OCI-LY3 (cell line): Measurements from ENCODE around the gene OR1M1.

ENCODE experiments used
- H2AFZ ChIP-seq: fragments of 200-600, 300-600 bp; shearing (Covaris generic); 2 replicates; pipeline ENCODE4 v1.6.0; 2014; ENCODE audit warnings: antibody characterized with exemption, low read depth, low read length
- H3K27ac ChIP-seq: fragments of 200-600, 300-600 bp; sonication (generic); 2 replicates; pipeline ENCODE4 v1.5.1; 2014; ENCODE audit warnings: mild to moderate bottlenecking, low read length, moderate library complexity, mixed read lengths
- H3K27me3 ChIP-seq: fragments of 200-600, 300-600 bp; sonication (generic); 2 replicates; pipeline ENCODE4 v1.6.1; 2014; ENCODE audit warnings: low read depth, low read length, mixed read lengths
- H3K36me3 ChIP-seq: fragments of 200-600, 300-600 bp; sonication (generic); replicated peaks from 2 replicates; pipeline ENCODE3; 2014; ENCODE audit warnings: low read depth, low read length, mixed read lengths
- H3K4me1 ChIP-seq: fragments of 300-600, 200-600 bp; sonication (generic); 2 replicates; pipeline ENCODE4 v1.6.1; 2014; ENCODE audit warnings: low read length, mixed read lengths
- H3K4me2 ChIP-seq: fragments of 200-600, 300-600 bp; sonication (generic); 2 replicates; pipeline ENCODE4 v1.6.1; 2014; ENCODE audit warnings: low read length, mixed read lengths
- H3K4me3 ChIP-seq: fragments of 300-600, 200-600 bp; sonication (generic); 2 replicates; pipeline ENCODE4 v1.5.1; 2014; ENCODE audit warnings: antibody characterized with exemption, mild to moderate bottlenecking, low read length, moderate library complexity
- H3K79me2 ChIP-seq: fragments of 300-600, 200-600 bp; shearing (Covaris generic); 2 replicates; pipeline ENCODE4 v1.6.1; 2014; ENCODE audit warnings: mild to moderate bottlenecking, low read length, mixed read lengths
- H3K9ac ChIP-seq: fragments of 300-600, 200-600 bp; shearing (Covaris generic); 2 replicates; pipeline ENCODE4 v1.6.0; 2014; ENCODE audit warnings: mild to moderate bottlenecking, low read length, moderate library complexity
- H3K9me3 ChIP-seq: fragments of 200-600, 300-600 bp; shearing (Covaris generic); 2 replicates; pipeline ENCODE4 v1.6.1; 2014; ENCODE audit warnings: low read length, mixed read lengths; ENCODE audit not compliant: insufficient read depth
- H4K20me1 ChIP-seq: fragments of 200-600, 300-600 bp; sonication (generic); 2 replicates; pipeline ENCODE4 v1.6.1; 2016; ENCODE audit warnings: low read length, mixed read lengths; ENCODE audit not compliant: insufficient read depth
- EZH2phosphoT487 ChIP-seq: fragments of 200-600 bp; shearing (Covaris generic); IDR thresholded peaks from 2 replicates; pipeline ENCODE4 v1.6.1; 2018; ENCODE audit warnings: antibody characterized with exemption, mixed run types, low read depth
- TF ChIP-seq, protein P1 (sequence below): fragments of 200-600, 300-600 bp; sonication (generic); IDR thresholded peaks from 2 replicates; pipeline ENCODE4 v1.5.1; 2014; ENCODE audit warnings: antibody characterized with exemption, low read length, low read depth

Gene OR1M1

DNA sequence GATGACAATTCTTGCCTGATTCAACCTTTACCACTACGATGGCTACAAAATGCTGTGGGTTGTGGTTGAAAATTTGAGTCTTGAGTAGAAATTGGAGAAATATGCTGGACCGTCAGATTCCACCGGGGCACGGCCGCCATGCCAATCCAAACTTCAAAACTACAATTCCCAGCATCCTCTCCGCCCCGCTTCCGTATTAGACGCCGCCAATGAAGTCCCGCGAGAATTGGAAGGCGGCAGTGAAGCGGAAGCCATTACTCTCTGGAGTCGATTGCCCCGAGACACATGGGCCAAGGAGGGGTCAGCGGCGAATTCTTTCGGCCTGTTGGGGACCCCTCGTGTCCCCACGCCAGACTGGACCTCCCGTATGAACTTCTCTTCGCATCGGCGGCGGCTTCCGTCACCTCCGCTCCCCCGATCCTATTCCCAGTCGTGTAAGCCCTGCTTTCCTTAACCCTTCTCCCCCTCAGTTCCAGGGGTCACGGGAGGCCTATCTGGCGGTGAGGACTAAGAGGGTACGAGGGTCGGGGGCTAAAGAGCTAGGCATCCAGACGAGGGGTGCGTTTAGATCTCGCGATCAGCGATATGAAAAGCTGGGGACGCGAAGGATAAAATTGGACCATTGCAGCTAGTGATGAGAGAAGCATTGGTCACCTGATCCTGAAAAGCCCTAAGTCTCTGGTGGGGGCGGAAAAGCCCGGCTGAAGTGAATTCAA, 53.5 kb downstream of the OR1M1 start, which contains the start of gene ZNF317:
ZNF317 (plus strand) TSS at position 239 of the 716 bp plus-strand sequence. CDS start 15,620 bp downstream, outside the sequence.
- H2AFZ ChIP-seq, result peak within 1 kb of the TSS; percentile 100
- TF ChIP-seq, protein P1, sequence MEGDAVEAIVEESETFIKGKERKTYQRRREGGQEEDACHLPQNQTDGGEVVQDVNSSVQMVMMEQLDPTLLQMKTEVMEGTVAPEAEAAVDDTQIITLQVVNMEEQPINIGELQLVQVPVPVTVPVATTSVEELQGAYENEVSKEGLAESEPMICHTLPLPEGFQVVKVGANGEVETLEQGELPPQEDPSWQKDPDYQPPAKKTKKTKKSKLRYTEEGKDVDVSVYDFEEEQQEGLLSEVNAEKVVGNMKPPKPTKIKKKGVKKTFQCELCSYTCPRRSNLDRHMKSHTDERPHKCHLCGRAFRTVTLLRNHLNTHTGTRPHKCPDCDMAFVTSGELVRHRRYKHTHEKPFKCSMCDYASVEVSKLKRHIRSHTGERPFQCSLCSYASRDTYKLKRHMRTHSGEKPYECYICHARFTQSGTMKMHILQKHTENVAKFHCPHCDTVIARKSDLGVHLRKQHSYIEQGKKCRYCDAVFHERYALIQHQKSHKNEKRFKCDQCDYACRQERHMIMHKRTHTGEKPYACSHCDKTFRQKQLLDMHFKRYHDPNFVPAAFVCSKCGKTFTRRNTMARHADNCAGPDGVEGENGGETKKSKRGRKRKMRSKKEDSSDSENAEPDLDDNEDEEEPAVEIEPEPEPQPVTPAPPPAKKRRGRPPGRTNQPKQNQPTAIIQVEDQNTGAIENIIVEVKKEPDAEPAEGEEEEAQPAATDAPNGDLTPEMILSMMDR, result no peak
- TF ChIP-seq EZH2phosphoT487, result no peak
- peaks cover 24% of the 10 kb centered on the region for H3K9me3 ChIP-seq
- H3K27ac ChIP-seq, result peak within 1 kb of the TSS; percentile 61
- H4K20me1 ChIP-seq, result peaks cover 13% of the 10 kb centered on the region
- peak within 1 kb of the TSS; percentile 86 for H3K4me2 ChIP-seq
- no peaks in the 10 kb centered on the region for H3K27me3 ChIP-seq
- peak within 1 kb of the TSS; percentile 94 for H3K4me3 ChIP-seq
- peaks cover 5% of the 10 kb centered on the region for H3K4me1 ChIP-seq
- peaks cover 40% of the 10 kb centered on the region for H3K36me3 ChIP-seq
- H3K9ac ChIP-seq, result peak within 1 kb of the TSS; percentile 96
- peaks cover 52% of the 10 kb centered on the region for H3K79me2 ChIP-seq

DNA sequence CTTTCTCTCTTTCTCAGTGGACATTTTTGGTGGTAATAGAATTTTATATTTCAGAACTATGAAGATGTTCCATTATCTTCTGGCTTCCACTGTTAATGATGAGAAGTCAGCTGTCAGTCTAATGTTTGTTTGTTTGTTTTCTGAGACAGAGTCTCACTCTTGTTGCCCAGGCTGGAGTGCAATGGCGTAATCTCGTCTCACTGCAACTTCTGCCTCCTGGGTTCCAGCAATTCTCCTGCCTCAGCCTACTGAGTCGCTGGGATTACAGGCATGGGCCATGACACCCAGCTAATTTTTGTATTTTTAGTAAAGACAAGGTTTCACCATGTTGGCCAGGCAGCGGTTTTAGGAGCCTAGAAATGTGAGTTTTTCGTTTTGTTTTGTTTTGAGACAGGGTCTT, 58.1 kb downstream of the OR1M1 start:
- H3K9ac ChIP-seq, result no peak overlapping the region
- H3K79me2 ChIP-seq, result peaks cover 98% of the 10 kb centered on the region
- H3K27me3 ChIP-seq, result no peaks in the 10 kb centered on the region
- H3K27ac ChIP-seq, result no peak overlapping the region
- peaks cover 79% of the 10 kb centered on the region for H3K36me3 ChIP-seq
- H3K4me2 ChIP-seq, result no peak overlapping the region
- H2AFZ ChIP-seq, result no peak overlapping the region
- no peak for TF ChIP-seq EZH2phosphoT487
- TF ChIP-seq, protein P1, result no peak
- H3K4me1 ChIP-seq, result peaks cover 5% of the 10 kb centered on the region
- peaks cover 40% of the 10 kb centered on the region for H4K20me1 ChIP-seq
- peaks cover 42% of the 10 kb centered on the region for H3K9me3 ChIP-seq
- H3K4me3 ChIP-seq, result no peak overlapping the region
